Bronchial epithelial cell (primary cell): ENCODE measurements around the gene HLA-DMA. TPM values are rescaled to one million over a fixed set of nuclear protein-coding genes. Genes with fewer than 3 reads are reported as not detected.
"Not testable (repeated sequence)": the region's sequence is repeated elsewhere in the genome, so short reads cannot be mapped to it uniquely, and the experiment has no call there.

Source experiments
- DNase-seq: peaks from one replicate; pipeline ENCODE4 v3.0.0-alpha.2; 2010; ENCODE audit warnings: low read depth
- FAIRE-seq: peaks from 2 replicates; lab custom pipeline; 2011; peaks lifted over from hg19 to GRCh38; lab: Jason Lieb, UNC
- H3K27me3 ChIP-seq: 2 replicates; pipeline ENCODE4 v1.5.1; 2011; ENCODE audit warnings: low read length; ENCODE audit not compliant: control insufficient read depth, insufficient read depth
- H3K36me3 ChIP-seq: 2 replicates; pipeline ENCODE4 v1.5.1; 2011; ENCODE audit warnings: low read length; ENCODE audit not compliant: control insufficient read depth, insufficient read depth
- H3K4me3 ChIP-seq: 2 replicates; pipeline ENCODE4 v1.5.1; 2011; ENCODE audit warnings: mild to moderate bottlenecking, low read depth, low read length, control low read depth
- CTCF ChIP-seq: IDR thresholded peaks from 2 replicates; pipeline ENCODE4 v1.5.1; 2011; ENCODE audit warnings: mild to moderate bottlenecking, moderate library complexity, low read length, control low read depth, inconsistent platforms; ENCODE audit not compliant: insufficient read depth, severe bottlenecking
- total RNA-seq: library from RNA; depleted of rRNA; stranded (reverse); fragments of >200 nt; gene quantifications from 2 replicates; pipeline ENCODE4 v1.2.1, GENCODE V29; 2014

The HLA-DMA gene
- total RNA-seq, 1 donor from 2014 or later = 0.26 TPM

- no peak overlapping the region for H3K4me3 ChIP-seq
- peak; percentile 71 for TF ChIP-seq CTCF
- peak; percentile 62 for DNase-seq
- H3K36me3 ChIP-seq = no peaks in the 10 kb centered on the region
- no peaks in the 10 kb centered on the region for H3K27me3 ChIP-seq
- FAIRE-seq = no peak
Measured at GRCh38 chr6:32947552-32948465, 5.1 kb downstream of the HLA-DMA start.

- no peaks in the 10 kb centered on the region for H3K27me3 ChIP-seq
- TF ChIP-seq CTCF = no peak
- FAIRE-seq (no peak), DNase-seq (no peak)
- H3K36me3 ChIP-seq = no peaks in the 10 kb centered on the region
- no peak overlapping the region for H3K4me3 ChIP-seq
Measured at GRCh38 chr6:32946893-32947292, 6.0 kb downstream of the HLA-DMA start.

DNA sequence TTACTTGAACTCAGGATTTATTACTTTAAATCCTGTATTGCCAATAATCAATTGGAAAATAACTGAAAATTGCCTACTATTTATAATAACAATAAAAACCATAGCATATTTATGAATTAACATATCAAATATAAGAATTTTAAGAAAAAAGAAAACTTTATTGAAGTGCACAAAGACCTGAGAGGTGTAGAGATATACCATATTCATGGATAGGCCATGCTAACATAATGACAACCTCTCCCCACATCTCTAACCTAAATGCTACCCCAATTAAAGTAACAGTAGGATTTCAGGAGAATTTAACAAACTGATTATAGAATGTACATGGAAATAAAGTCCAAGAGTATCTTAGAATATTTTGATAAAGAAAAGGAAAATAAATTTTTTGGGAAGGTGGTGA, 6.9 kb downstream of the HLA-DMA start:
- no peaks in the 10 kb centered on the region for H3K36me3 ChIP-seq
- no peak overlapping the region for H3K4me3 ChIP-seq
- no peak for TF ChIP-seq CTCF
- FAIRE-seq = no peak
- H3K27me3 ChIP-seq = no peaks in the 10 kb centered on the region
- DNase-seq = no peak

GRCh38 chr6:32945108-32945760, 7.7 kb downstream of the HLA-DMA start:
- Histone ChIP-seq H3K4me3 (no peak overlapping the region), H3K36me3 (no peaks in the 10 kb centered on the region), H3K27me3 (no peaks in the 10 kb centered on the region)
- FAIRE-seq (no peak), DNase-seq (no peak)
- TF ChIP-seq CTCF = no peak

DNA sequence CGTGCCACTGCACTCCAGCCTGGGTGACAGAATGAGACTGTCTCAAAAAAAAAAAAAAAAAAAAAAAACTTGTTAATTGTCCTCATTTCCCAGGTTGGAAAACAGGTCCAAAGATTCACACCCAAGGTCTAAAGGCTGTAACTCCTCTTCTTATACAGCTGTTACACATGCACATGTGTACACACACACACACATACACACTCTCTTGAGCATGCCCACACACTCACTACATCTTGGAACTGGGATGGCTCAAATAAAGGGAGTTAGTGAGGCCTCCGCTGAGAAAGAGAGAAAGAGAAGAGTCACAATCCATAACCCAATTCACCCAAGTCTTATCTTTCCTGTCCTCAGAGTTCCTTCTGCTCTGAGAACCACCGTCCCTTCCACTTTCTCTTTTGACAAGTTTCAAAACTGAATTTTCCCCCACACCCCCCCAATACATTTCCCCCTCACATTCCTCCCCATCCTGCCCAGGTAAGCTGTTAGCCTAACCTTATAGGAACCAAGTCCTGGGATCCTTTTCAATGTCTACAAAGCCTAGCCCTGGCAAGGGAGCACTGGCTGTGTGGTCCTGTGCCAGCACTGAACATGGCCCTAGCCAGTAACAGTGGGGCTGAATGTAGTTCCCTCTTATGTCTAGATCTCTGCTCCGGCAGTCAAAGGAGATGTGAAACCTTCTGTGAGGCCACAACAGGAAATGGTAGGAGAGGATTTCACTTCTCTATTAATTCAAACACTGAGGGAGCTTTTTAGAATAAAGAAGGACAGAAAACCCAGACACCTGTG, 8.8 kb downstream of the HLA-DMA start:
- TF ChIP-seq CTCF = no peak
- Histone ChIP-seq H3K4me3 (no peak overlapping the region), H3K36me3 (no peaks in the 10 kb centered on the region), H3K27me3 (no peaks in the 10 kb centered on the region)
- DNase-seq (no peak), FAIRE-seq (no peak)

DNA sequence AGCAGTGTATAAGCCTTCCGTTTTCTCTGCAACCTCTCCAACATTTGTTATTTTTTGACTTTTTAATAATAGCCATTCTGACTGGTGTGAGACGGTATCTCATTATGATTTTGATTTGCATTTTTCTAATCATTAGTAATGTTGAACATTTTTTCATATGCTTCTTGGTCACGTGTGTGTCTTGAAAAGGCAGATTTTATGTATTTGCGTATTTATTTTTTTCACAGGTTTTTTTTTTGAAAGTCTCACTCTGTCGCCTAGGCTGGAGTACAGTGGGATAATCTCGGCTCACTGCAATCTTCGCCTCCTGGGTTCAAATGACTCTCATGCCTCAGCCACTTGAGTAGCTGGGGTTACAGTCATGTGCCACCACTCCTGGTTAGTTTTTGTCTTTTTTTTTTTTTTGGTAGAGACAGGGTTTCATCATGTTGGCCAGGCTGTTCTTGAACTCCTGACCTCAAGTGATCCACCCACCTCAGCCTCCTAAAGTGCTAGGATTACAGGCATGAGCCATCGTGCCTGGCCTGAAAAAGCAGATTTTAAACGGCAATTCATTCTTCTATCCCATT, 10.3 kb downstream of the HLA-DMA start:
- H3K36me3 ChIP-seq, H3K4me3 ChIP-seq, DNase-seq, FAIRE-seq, H3K27me3 ChIP-seq: not testable (repeated sequence)
